HG02943 (cell line): ENCODE data around the gene BCAS1.

Source experiments
- ATAC-seq: cut with Tn5 transposase; IDR thresholded peaks from one replicate; pipeline ENCODE4 v1.9.1; 2021; ENCODE audit warnings: mild to moderate bottlenecking, low read depth, moderate library complexity; ENCODE audit not compliant: unreplicated experiment

Gene BCAS1

GRCh38 chr20:54056762-54057639, 13.4 kb downstream of the BCAS1 start:
- ATAC-seq, result no peak

- ATAC-seq, result no peak
Measured at GRCh38 chr20:54054516-54054915, 15.9 kb downstream of the BCAS1 start.

- ATAC-seq, result no peak
Measured at GRCh38 chr20:54051068-54051467, 19.3 kb downstream of the BCAS1 start.

- ATAC-seq, result no peak
Measured at GRCh38 chr20:54048891-54049545, 21.4 kb downstream of the BCAS1 start.

- ATAC-seq, result no peak
Measured at GRCh38 chr20:54048481-54048880, 21.9 kb downstream of the BCAS1 start.

- no peak for ATAC-seq
Measured at GRCh38 chr20:54047720-54048119, 22.7 kb downstream of the BCAS1 start.

GRCh38 chr20:54047048-54047447, 23.3 kb downstream of the BCAS1 start:
- ATAC-seq, result no peak

- ATAC-seq, result no peak
Measured at GRCh38 chr20:54044156-54044555, 26.2 kb downstream of the BCAS1 start.

- no peak for ATAC-seq
Measured at GRCh38 chr20:54043076-54043967, 27.1 kb downstream of the BCAS1 start.

- ATAC-seq, result no peak
Measured at GRCh38 chr20:54042021-54042420, 28.4 kb downstream of the BCAS1 start.

- ATAC-seq, result no peak
Measured at GRCh38 chr20:54041336-54041735, 29.1 kb downstream of the BCAS1 start.

GRCh38 chr20:54040531-54040930, 29.9 kb downstream of the BCAS1 start:
- no peak for ATAC-seq

- no peak for ATAC-seq
Measured at GRCh38 chr20:54038961-54039360, 31.4 kb downstream of the BCAS1 start.

- ATAC-seq, result no peak
Measured at GRCh38 chr20:54037525-54037924, 32.9 kb downstream of the BCAS1 start.

- no peak for ATAC-seq
Measured at GRCh38 chr20:54029643-54030042, 40.8 kb downstream of the BCAS1 start.

- no peak for ATAC-seq
Measured at GRCh38 chr20:54029176-54029575, 41.2 kb downstream of the BCAS1 start.

- no peak for ATAC-seq
Measured at GRCh38 chr20:54028276-54029011, 42.0 kb downstream of the BCAS1 start.

- no peak for ATAC-seq
Measured at GRCh38 chr20:54027704-54028103, 42.7 kb downstream of the BCAS1 start.

GRCh38 chr20:54026295-54027064, 43.9 kb downstream of the BCAS1 start:
- ATAC-seq, result no peak
